Liver (tissue), 9 donors: ENCODE results near the gene ABCC9. TPM values are rescaled to one million over a fixed set of nuclear protein-coding genes. Genes with fewer than 3 reads are reported as not detected.

Source experiments
- DNase-seq: peaks from one replicate; pipeline ENCODE4 v3.0.0-alpha.2; 2017; ENCODE audit warnings: low spot score
- H3K27ac ChIP-seq, 2 donors: one replicate each; pipeline ENCODE4 v1.7.0; 2013; ENCODE audit warnings: inconsistent platforms in 2 of 2, low read length in 2 of 2, control low read depth in 1 of 2, low read depth in 1 of 2, mild to moderate bottlenecking in 1 of 2
- H3K27me3 ChIP-seq, 4 donors: one replicate each; pipeline versions ENCODE4 v1.6.1 to v1.7.0; 2013; ENCODE audit warnings: low read length in 3 of 4, inconsistent platforms in 1 of 4, mild to moderate bottlenecking in 1 of 4, moderate library complexity in 1 of 4; ENCODE audit not compliant: control insufficient read depth in 4 of 4, insufficient read depth in 4 of 4
- H3K36me3 ChIP-seq, 4 donors: one replicate each; pipeline versions ENCODE4 v1.6.1 to v1.7.0; 2013; ENCODE audit warnings: low read length in 3 of 4, mild to moderate bottlenecking in 3 of 4, low read depth in 1 of 4, moderate library complexity in 1 of 4; ENCODE audit not compliant: control insufficient read depth in 4 of 4, insufficient read depth in 3 of 4
- H3K4me1 ChIP-seq, 4 donors: one replicate each; pipeline versions ENCODE4 v1.6.1 to v1.7.0; 2013; ENCODE audit warnings: low read length in 3 of 4, mild to moderate bottlenecking in 3 of 4, moderate library complexity in 1 of 4; ENCODE audit not compliant: control insufficient read depth in 4 of 4, insufficient read depth in 4 of 4
- H3K4me3 ChIP-seq, 3 donors: one replicate each; pipeline versions ENCODE4 v1.6.1 to v1.7.0; 2013; ENCODE audit warnings: low read length in 3 of 3, control low read depth in 1 of 3, low read depth in 1 of 3, mild to moderate bottlenecking in 1 of 3
- H3K9ac ChIP-seq, 2 donors: one replicate each; pipeline ENCODE4 v1.7.0; 2013; ENCODE audit warnings: low read length in 2 of 2, mild to moderate bottlenecking in 2 of 2, moderate library complexity in 2 of 2, control low read depth in 1 of 2, low read depth in 1 of 2
- H3K9me3 ChIP-seq, 4 donors: one replicate each; pipeline versions ENCODE4 v1.6.1 to v1.7.0; 2013; ENCODE audit warnings: low read length in 3 of 4; ENCODE audit not compliant: control insufficient read depth in 4 of 4
- FOXA1 ChIP-seq: IDR thresholded peaks from 2 replicates; pipeline ENCODE4 v1.6.1; 2016; ENCODE audit warnings: antibody characterized with exemption
- FOXA2 ChIP-seq: IDR thresholded peaks from 2 replicates; pipeline ENCODE4 v1.6.1; 2016; ENCODE audit warnings: antibody characterized with exemption
- GABPA ChIP-seq, 2 donors: IDR thresholded peaks in 1 of 2; conservative IDR thresholded peaks in 1 of 2; 2 replicates each; pipeline ENCODE4 v1.6.1; 2016; ENCODE audit warnings: antibody characterized with exemption in 2 of 2, mild to moderate bottlenecking in 1 of 2, moderate library complexity in 1 of 2
- HNF4A ChIP-seq, 2 donors: conservative IDR thresholded peaks; 2 replicates each; pipeline ENCODE4 v1.6.1; 2016; ENCODE audit warnings: antibody characterized with exemption in 2 of 2, mild to moderate bottlenecking in 2 of 2
- HNF4G ChIP-seq: IDR thresholded peaks from 2 replicates; pipeline ENCODE4 v1.6.1; 2016; ENCODE audit warnings: antibody characterized with exemption
- JUND ChIP-seq, 2 donors: IDR thresholded peaks; 2 replicates each; pipeline ENCODE4 v1.6.1; 2016; ENCODE audit warnings: antibody characterized with exemption in 2 of 2
- NR2F2 ChIP-seq: IDR thresholded peaks from 2 replicates; pipeline ENCODE4 v1.6.1; 2016; ENCODE audit warnings: antibody characterized with exemption
- RAD21 ChIP-seq, 2 donors: IDR thresholded peaks; 2 replicates each; pipeline ENCODE4 v1.6.1; 2016; ENCODE audit warnings: antibody characterized with exemption in 2 of 2, mild to moderate bottlenecking in 2 of 2
- TAF1 ChIP-seq: conservative IDR thresholded peaks from 2 replicates; pipeline ENCODE4 v1.6.1; 2016; ENCODE audit warnings: antibody characterized with exemption, mild to moderate bottlenecking
- YY1 ChIP-seq: IDR thresholded peaks from 2 replicates; pipeline ENCODE4 v1.6.1; 2016; ENCODE audit warnings: antibody characterized with exemption, mild to moderate bottlenecking
- WGBS: extraction: QIAGEN DNeasy Blood & Tissue Kit; methylation state at CpG from one replicate; pipeline ENCODE4 v1.1.7; 2013; 5-methylcytosine and 5-hydroxymethylcytosine counted together
- polyA plus RNA-seq, 2 donors: library from polyadenylated mRNA; stranded (reverse) in 1 of 2; unstranded in 1 of 2; fragments of 200-250 nt in 1 of 2; fragments of >200 nt in 1 of 2; fragmentation: Nextera tagmentation in 1 of 2; extraction: Ambion mirVana in 1 of 2; gene quantifications; one replicate each; pipeline versions ENCODE4 v1.2.1 to v1.2.3, GENCODE V29; 2013 to 2015
- total RNA-seq, 2 donors: library from RNA; depleted of rRNA; stranded (reverse); fragments of >200 nt; gene quantifications; one replicate each; pipeline ENCODE4 v1.2.3, GENCODE V29; 2014
- TF ChIP-seq, protein P1 (sequence below): IDR thresholded peaks from 2 replicates; pipeline ENCODE4 v1.6.1; 2016; ENCODE audit warnings: antibody characterized with exemption
- TF ChIP-seq, protein P2 (sequence below): IDR thresholded peaks from 2 replicates; pipeline ENCODE4 v1.6.1; 2016; ENCODE audit warnings: antibody characterized with exemption, mild to moderate bottlenecking
- TF ChIP-seq, protein P3 (sequence below): IDR thresholded peaks from 2 replicates; pipeline ENCODE4 v1.6.1; 2016; ENCODE audit warnings: antibody characterized with exemption
- TF ChIP-seq, protein P4 (sequence below): IDR thresholded peaks from 2 replicates; pipeline ENCODE4 v1.6.1; 2016; ENCODE audit warnings: antibody characterized with exemption
- TF ChIP-seq, protein P5 (sequence below): fragments of 150-350 bp; IDR thresholded peaks from 2 replicates; pipeline ENCODE4 v1.5.1; 2017; ENCODE audit warnings: improper control_type of control experiment, low read depth, low read length; ENCODE audit not compliant: missing input control
- donor health status: healthy.
- donor health status: healthy.
- donor health status: healthy.
- donor health status: healthy.
- donor health status: healthy.

ABCC9 gene
- total and polyA plus RNA-seq, 4 donors: 2.7 to 55.6 (median 10.7) TPM

DNA sequence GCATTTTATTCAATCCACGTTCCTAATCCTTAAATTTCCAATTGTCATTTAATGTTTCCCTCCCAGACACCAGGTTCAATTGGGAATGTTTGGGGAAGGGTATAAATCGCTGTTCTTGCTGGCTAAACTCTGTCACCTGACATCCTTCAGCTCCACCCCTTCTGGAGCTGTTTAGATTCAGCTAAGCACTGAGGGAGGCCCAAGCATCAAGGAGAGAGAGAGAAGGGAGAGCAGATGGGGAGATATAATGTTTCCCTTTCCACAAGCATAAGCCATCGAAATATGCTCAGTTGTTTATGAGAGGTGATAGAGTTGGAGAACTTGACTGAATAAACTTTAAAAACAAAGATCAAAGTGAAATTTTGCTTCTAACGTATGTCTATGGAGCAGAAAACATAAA is 1.8 kb downstream of the ABCC9 start:
- no peak for DNase-seq
- H3K9ac ChIP-seq: peak overlapping the region in 1 of 2 donors; percentile 97
- H3K27me3 ChIP-seq: no peaks in the 10 kb centered on the region
- no peaks in the 10 kb centered on the region for H3K36me3 ChIP-seq
- WGBS: 74% methylated on average over 4 of the region's 4 CpGs
- H3K4me1 ChIP-seq: peaks cover 0 to 24% (median 3%) of the 10 kb centered on the region in 4 donors
- H3K4me3 ChIP-seq: no peak overlapping the region
- H3K27ac ChIP-seq: no peak overlapping the region
- no peaks in the 10 kb centered on the region for H3K9me3 ChIP-seq
- TF ChIP-seq RAD21 (IDR thresholded peaks at IDR 0.05): peak in 1 of 2 donors; percentile 8
- no peak for TF ChIP-seq GABPA (IDR thresholded peaks at IDR 0.05 in 1 of 2, conservative IDR thresholded peaks at IDR 0.05 in 1 of 2)

DNA sequence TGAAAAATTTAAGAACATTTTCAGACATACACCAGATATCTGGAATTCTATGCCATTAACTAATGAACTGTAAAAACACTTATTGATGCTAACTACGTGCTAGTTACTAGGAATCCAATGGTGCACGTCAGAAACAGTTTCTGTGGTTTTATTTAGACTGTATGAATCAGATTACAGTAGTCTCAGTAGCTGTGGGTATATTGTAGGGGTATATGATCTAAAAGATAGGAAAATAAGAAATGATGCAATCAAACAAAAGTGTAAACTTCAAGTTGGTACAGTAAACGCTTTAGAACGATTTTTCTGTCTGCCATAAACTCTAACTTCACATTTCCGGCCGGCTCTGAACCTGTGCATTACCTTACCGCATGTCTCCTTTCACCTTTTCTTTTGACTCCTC is 2.3 kb downstream of the ABCC9 start:
- Histone ChIP-seq H3K9ac (no peak overlapping the region), H3K27ac (no peak overlapping the region), H3K4me3 (no peak overlapping the region), H3K27me3 (no peaks in the 10 kb centered on the region), H3K4me1 (peaks cover 0 to 24% (median 3%) of the 10 kb centered on the region in 4 donors), H3K9me3 (no peaks in the 10 kb centered on the region), H3K36me3 (no peaks in the 10 kb centered on the region)
- WGBS: 72% methylated on average over 7 of the region's 7 CpGs
- no peak for DNase-seq
- TF ChIP-seq YY1 (no peak), JUND (IDR thresholded peaks at IDR 0.05) (no peak), FOXA1 (no peak), HNF4A (conservative IDR thresholded peaks at IDR 0.05) (no peak), GABPA (IDR thresholded peaks at IDR 0.05 in 1 of 2, conservative IDR thresholded peaks at IDR 0.05 in 1 of 2) (no peak), HNF4G (no peak), RAD21 (IDR thresholded peaks at IDR 0.05) (no peak), FOXA2 (no peak), TAF1 (no peak), NR2F2 (no peak)
- TF ChIP-seq, protein P1, sequence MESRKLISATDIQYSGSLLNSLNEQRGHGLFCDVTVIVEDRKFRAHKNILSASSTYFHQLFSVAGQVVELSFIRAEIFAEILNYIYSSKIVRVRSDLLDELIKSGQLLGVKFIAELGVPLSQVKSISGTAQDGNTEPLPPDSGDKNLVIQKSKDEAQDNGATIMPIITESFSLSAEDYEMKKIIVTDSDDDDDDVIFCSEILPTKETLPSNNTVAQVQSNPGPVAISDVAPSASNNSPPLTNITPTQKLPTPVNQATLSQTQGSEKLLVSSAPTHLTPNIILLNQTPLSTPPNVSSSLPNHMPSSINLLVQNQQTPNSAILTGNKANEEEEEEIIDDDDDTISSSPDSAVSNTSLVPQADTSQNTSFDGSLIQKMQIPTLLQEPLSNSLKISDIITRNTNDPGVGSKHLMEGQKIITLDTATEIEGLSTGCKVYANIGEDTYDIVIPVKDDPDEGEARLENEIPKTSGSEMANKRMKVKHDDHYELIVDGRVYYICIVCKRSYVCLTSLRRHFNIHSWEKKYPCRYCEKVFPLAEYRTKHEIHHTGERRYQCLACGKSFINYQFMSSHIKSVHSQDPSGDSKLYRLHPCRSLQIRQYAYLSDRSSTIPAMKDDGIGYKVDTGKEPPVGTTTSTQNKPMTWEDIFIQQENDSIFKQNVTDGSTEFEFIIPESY: no peak
- TF ChIP-seq, protein P2, sequence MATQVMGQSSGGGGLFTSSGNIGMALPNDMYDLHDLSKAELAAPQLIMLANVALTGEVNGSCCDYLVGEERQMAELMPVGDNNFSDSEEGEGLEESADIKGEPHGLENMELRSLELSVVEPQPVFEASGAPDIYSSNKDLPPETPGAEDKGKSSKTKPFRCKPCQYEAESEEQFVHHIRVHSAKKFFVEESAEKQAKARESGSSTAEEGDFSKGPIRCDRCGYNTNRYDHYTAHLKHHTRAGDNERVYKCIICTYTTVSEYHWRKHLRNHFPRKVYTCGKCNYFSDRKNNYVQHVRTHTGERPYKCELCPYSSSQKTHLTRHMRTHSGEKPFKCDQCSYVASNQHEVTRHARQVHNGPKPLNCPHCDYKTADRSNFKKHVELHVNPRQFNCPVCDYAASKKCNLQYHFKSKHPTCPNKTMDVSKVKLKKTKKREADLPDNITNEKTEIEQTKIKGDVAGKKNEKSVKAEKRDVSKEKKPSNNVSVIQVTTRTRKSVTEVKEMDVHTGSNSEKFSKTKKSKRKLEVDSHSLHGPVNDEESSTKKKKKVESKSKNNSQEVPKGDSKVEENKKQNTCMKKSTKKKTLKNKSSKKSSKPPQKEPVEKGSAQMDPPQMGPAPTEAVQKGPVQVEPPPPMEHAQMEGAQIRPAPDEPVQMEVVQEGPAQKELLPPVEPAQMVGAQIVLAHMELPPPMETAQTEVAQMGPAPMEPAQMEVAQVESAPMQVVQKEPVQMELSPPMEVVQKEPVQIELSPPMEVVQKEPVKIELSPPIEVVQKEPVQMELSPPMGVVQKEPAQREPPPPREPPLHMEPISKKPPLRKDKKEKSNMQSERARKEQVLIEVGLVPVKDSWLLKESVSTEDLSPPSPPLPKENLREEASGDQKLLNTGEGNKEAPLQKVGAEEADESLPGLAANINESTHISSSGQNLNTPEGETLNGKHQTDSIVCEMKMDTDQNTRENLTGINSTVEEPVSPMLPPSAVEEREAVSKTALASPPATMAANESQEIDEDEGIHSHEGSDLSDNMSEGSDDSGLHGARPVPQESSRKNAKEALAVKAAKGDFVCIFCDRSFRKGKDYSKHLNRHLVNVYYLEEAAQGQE: no peak
- TF ChIP-seq, protein P3, sequence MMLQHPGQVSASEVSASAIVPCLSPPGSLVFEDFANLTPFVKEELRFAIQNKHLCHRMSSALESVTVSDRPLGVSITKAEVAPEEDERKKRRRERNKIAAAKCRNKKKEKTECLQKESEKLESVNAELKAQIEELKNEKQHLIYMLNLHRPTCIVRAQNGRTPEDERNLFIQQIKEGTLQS: no peak

DNA sequence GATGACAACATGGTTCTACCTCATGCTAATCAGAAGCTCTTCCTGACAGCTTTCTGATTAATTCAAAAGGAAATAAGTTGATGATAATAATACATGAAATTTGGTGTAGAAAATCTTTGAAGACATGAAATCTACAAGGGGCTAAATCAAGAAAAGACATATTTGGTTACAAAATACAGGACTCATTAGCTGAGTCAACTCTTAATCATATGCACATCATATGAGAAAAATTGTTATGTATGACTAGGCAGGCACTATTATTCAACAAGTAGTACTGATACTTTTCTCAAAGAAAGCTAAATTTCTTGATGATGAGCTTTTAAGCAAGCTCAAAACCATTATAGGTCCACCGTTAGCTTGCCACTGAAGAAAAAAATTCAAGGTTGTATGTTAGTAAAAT is 7.1 kb downstream of the ABCC9 start:
- no peak overlapping the region for H3K4me3 ChIP-seq
- TF ChIP-seq, protein P4, sequence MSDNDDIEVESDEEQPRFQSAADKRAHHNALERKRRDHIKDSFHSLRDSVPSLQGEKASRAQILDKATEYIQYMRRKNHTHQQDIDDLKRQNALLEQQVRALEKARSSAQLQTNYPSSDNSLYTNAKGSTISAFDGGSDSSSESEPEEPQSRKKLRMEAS: no peak
- TF ChIP-seq, protein P5, sequence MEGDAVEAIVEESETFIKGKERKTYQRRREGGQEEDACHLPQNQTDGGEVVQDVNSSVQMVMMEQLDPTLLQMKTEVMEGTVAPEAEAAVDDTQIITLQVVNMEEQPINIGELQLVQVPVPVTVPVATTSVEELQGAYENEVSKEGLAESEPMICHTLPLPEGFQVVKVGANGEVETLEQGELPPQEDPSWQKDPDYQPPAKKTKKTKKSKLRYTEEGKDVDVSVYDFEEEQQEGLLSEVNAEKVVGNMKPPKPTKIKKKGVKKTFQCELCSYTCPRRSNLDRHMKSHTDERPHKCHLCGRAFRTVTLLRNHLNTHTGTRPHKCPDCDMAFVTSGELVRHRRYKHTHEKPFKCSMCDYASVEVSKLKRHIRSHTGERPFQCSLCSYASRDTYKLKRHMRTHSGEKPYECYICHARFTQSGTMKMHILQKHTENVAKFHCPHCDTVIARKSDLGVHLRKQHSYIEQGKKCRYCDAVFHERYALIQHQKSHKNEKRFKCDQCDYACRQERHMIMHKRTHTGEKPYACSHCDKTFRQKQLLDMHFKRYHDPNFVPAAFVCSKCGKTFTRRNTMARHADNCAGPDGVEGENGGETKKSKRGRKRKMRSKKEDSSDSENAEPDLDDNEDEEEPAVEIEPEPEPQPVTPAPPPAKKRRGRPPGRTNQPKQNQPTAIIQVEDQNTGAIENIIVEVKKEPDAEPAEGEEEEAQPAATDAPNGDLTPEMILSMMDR: no peak
- TF ChIP-seq HNF4A (conservative IDR thresholded peaks at IDR 0.05): no peak
- TF ChIP-seq FOXA2: no peak
- TF ChIP-seq, protein P2: no peak
- no peak for TF ChIP-seq NR2F2
- no peak overlapping the region for H3K9ac ChIP-seq
- no peaks in the 10 kb centered on the region for H3K9me3 ChIP-seq
- H3K4me1 ChIP-seq: peaks cover 0 to 4% (median 0%) of the 10 kb centered on the region in 4 donors
- no peak overlapping the region for H3K27ac ChIP-seq
- H3K27me3 ChIP-seq: no peaks in the 10 kb centered on the region
- WGBS: 94% methylated on average over 1 of the region's 1 CpG
- DNase-seq: no peak
- peaks cover 0 to 4% (median 0%) of the 10 kb centered on the region in 4 donors for H3K36me3 ChIP-seq
